Lower leg skin (tissue), 4 donors: ENCODE results near the gene EIF4EBP3. TPM values are rescaled to one million over a fixed set of nuclear protein-coding genes. Genes with fewer than 3 reads are reported as not detected.
"Not testable (repeated sequence)": the region's sequence is repeated elsewhere in the genome, so short reads cannot be mapped to it uniquely, and the experiment has no call there.

Experiments used
- DNase-seq, 2 donors: peaks; one replicate each; pipeline ENCODE4 v3.0.0-alpha.2; 2019; ENCODE audit warnings: low spot score in 2 of 2
- H3K4me3 ChIP-seq: fragments of 200-600 bp; sonication (generic); 2 replicates; pipeline ENCODE4 v1.5.1; 2017; ENCODE audit warnings: mild to moderate bottlenecking, low read depth; ENCODE audit not compliant: poor library complexity, severe bottlenecking
- CTCF ChIP-seq, 3 donors: fragments of 450-650 bp; IDR thresholded peaks; one replicate each; pipeline ENCODE4 v1.5.1; 2016; ENCODE audit warnings: antibody characterized with exemption in 3 of 3, mild to moderate bottlenecking in 3 of 3, moderate library complexity in 2 of 3
- POLR2A ChIP-seq, 2 donors: fragments of 450-650 bp; IDR thresholded peaks; one replicate each; pipeline ENCODE4 v1.6.1; 2016 to 2017; ENCODE audit warnings: antibody characterized with exemption in 2 of 2, mild to moderate bottlenecking in 1 of 2, moderate library complexity in 1 of 2
- WGBS, 2 donors: methylation state at CpG; one replicate each; pipeline ENCODE4 v1.1.5; 2018; 5-methylcytosine and 5-hydroxymethylcytosine counted together
- intact Hi-C: fragments of 100-400 bp; cut with DNase I; formaldehyde crosslinking; loops from one replicate; pipeline ENCODE4 v1.15.0; 2023; ENCODE audit warnings: low total_unique reads
- total RNA-seq, 4 donors: library from RNA; depleted of rRNA; stranded (reverse); fragments of >200 nt; gene quantifications; one replicate each; pipeline ENCODE4 v1.1.0, GENCODE V29; 2016

The EIF4EBP3 gene
- total RNA-seq, 4 donors from 2014 or later, result 19.2 to 32.1 (median 27.2) TPM

GRCh38 chr5:140587495-140587894, 40.0 kb downstream of the EIF4EBP3 start:
- TF ChIP-seq CTCF (IDR thresholded peaks at IDR 0.05) (no peak), POLR2A (IDR thresholded peaks at IDR 0.05) (no peak)
- no peak for DNase-seq
- H3K4me3 ChIP-seq, result no peak overlapping the region
- WGBS, 2 donors, result 91 to 100% methylated on average over 1 of the region's 1 CpG
- intact Hi-C loops, result no loop called here

- TF ChIP-seq POLR2A (IDR thresholded peaks at IDR 0.05) (no peak), CTCF (IDR thresholded peaks at IDR 0.05) (no peak)
- 8 to 12% methylated on average over 5 of the region's 5 CpGs for WGBS, 2 donors
- intact Hi-C loops, result no loop called here
- DNase-seq, result no peak
- H3K4me3 ChIP-seq, result no peak overlapping the region
Measured at GRCh38 chr5:140588311-140589070, 41.0 kb downstream of the EIF4EBP3 start.

GRCh38 chr5:140590861-140591260, 43.4 kb downstream of the EIF4EBP3 start:
- intact Hi-C loops, result no loop called here
- no peak overlapping the region for H3K4me3 ChIP-seq
- TF ChIP-seq POLR2A (IDR thresholded peaks at IDR 0.05), result no peak
- TF ChIP-seq CTCF (IDR thresholded peaks at IDR 0.05), result no peak
- DNase-seq, result no peak
- 71 to 74% methylated on average over 7 of the region's 7 CpGs for WGBS, 2 donors

GRCh38 chr5:140591747-140592372, 44.4 kb downstream of the EIF4EBP3 start:
- TF ChIP-seq POLR2A (IDR thresholded peaks at IDR 0.05) (no peak), CTCF (IDR thresholded peaks at IDR 0.05) (no peak)
- intact Hi-C loops, result no loop called here
- no peak for DNase-seq
- H3K4me3 ChIP-seq, result no peak overlapping the region
- WGBS, 2 donors, result 78 to 89% methylated on average over 5 of the region's 5 CpGs

GRCh38 chr5:140593070-140593469, 45.6 kb downstream of the EIF4EBP3 start:
- DNase-seq, H3K4me3 ChIP-seq, intact Hi-C loops: not testable (repeated sequence)
- WGBS, 2 donors, result 43 to 48% methylated on average over 13 to 14 of the region's 14 CpGs

- no peak for DNase-seq
- 76 to 90% methylated on average over 3 to 6 of the region's 6 CpGs for WGBS, 2 donors
- no peak overlapping the region for H3K4me3 ChIP-seq
- TF ChIP-seq POLR2A (IDR thresholded peaks at IDR 0.05) (no peak), CTCF (IDR thresholded peaks at IDR 0.05) (no peak)
- intact Hi-C loops, result no loop called here
Measured at GRCh38 chr5:140594169-140594568, 46.7 kb downstream of the EIF4EBP3 start.
